ENCODE data around the gene SPDYE1. TPM values are rescaled to one million over a fixed set of nuclear protein-coding genes. Genes with fewer than 3 reads are reported as not detected.

SPDYE1 gene
- total and polyA plus RNA-seq, 2 of the 13 experiments (the other 11 are each of a cell fraction or from before 2014, with no cell fraction given) = not detected

DNA sequence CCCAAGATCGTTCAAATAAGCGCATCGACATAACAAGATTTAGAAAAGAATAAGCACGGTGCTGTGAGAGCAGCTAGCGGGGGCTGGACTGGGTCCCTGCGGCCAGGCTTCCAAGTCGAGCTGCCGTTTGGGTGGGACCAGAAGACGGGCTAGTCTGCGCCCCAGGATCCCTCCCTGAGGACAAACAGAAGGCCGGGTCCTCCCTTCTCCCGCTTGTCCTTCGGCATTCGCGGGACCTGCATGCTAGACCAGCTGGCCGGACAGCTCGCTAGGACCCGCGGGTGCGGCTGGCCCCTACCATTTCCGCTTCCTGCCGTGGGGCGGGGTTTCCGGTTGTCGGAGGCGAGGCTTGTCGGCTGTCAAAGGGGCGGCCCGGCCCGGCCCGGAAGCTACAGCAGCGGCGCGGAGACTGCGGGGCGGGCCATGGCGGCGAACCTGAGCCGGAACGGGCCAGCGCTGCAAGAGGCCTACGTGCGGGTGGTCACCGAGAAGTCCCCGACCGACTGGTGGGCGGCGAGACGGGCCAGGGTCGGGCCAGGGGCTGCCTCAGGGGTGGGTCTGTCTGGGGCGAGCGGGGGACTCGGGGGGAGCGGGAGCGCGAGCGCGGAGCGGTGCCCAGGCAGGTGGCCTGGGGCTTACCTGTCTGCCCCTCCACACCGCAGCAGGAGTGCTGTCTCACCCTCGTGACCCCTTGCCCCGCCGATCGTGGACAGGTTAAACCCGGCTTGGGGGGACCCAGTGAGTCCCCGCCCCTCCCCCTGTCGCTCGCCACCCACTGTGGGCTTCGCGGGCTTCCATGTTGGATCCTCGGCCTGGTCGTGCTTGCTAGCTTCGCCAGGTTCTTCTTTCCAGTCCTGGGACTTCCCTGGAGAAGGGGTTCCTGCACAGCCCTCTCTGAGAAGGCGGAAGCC lies 46.9 kb downstream of the SPDYE1 start, which contains the start of gene DBNL (continued):
- TF ChIP-seq IRF9 (CRISPR knock-in tag; IDR thresholded peaks at IDR 0.05; ENCODE audit: borderline replicate concordance) (no peak; the same call in none of the 2 replicates), ZNF572 (CRISPR knock-in tag; IDR thresholded peaks at IDR 0.05) (peak; percentile 63; the same call in 1 of the 2 replicates), TBL1XR1 (IDR thresholded peaks at IDR 0.05; ENCODE audit: borderline replicate concordance, low read length, partially characterized antibody) (no peak), ZNF496 (CRISPR knock-in tag; IDR thresholded peaks at IDR 0.05; ENCODE audit: insufficient replicate concordance) (no peak), ZNF619 (CRISPR knock-in tag; IDR thresholded peaks at IDR 0.05) (no peak), ZNF770 (CRISPR knock-in tag; IDR thresholded peaks at IDR 0.05) (0 out of 2 replicates have a peak, but pooled peaks have one; percentile 15), POGK (CRISPR knock-in tag; conservative IDR thresholded peaks at IDR 0.05) (peak; percentile 63; the same call in 1 of the 2 replicates), YEATS2 (CRISPR knock-in tag; IDR thresholded peaks at IDR 0.05; ENCODE audit: borderline replicate concordance) (peak; percentile 89; the same call in 1 of the 2 replicates), CHD4 (IDR thresholded peaks at IDR 0.05; ENCODE audit: borderline replicate concordance, low read length) (no peak), RARG (CRISPR knock-in tag; IDR thresholded peaks at IDR 0.05; ENCODE audit: low read depth) (no peak), ZNF558 (CRISPR knock-in tag; IDR thresholded peaks at IDR 0.05; ENCODE audit: borderline replicate concordance) (peak; percentile 70; the same call in 1 of the 2 replicates), BHLHE40 (IDR thresholded peaks at IDR 0.05; ENCODE audit: low read length) (no peak), SMAD3 (CRISPR knock-in tag; IDR thresholded peaks at IDR 0.05) (peak; percentile 64; the same call in 1 of the 2 replicates), ZNF660 (CRISPR knock-in tag; IDR thresholded peaks at IDR 0.05; ENCODE audit: borderline replicate concordance, low read depth) (no peak)
- TF ChIP-seq, protein P1, sequence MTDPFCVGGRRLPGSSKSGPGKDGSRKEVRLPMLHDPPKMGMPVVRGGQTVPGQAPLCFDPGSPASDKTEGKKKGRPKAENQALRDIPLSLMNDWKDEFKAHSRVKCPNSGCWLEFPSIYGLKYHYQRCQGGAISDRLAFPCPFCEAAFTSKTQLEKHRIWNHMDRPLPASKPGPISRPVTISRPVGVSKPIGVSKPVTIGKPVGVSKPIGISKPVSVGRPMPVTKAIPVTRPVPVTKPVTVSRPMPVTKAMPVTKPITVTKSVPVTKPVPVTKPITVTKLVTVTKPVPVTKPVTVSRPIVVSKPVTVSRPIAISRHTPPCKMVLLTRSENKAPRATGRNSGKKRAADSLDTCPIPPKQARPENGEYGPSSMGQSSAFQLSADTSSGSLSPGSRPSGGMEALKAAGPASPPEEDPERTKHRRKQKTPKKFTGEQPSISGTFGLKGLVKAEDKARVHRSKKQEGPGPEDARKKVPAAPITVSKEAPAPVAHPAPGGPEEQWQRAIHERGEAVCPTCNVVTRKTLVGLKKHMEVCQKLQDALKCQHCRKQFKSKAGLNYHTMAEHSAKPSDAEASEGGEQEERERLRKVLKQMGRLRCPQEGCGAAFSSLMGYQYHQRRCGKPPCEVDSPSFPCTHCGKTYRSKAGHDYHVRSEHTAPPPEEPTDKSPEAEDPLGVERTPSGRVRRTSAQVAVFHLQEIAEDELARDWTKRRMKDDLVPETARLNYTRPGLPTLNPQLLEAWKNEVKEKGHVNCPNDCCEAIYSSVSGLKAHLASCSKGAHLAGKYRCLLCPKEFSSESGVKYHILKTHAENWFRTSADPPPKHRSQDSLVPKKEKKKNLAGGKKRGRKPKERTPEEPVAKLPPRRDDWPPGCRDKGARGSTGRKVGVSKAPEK (CRISPR knock-in tag; IDR thresholded peaks at IDR 0.05; ENCODE audit: borderline replicate concordance) = no peak
- TF ChIP-seq, protein P2, sequence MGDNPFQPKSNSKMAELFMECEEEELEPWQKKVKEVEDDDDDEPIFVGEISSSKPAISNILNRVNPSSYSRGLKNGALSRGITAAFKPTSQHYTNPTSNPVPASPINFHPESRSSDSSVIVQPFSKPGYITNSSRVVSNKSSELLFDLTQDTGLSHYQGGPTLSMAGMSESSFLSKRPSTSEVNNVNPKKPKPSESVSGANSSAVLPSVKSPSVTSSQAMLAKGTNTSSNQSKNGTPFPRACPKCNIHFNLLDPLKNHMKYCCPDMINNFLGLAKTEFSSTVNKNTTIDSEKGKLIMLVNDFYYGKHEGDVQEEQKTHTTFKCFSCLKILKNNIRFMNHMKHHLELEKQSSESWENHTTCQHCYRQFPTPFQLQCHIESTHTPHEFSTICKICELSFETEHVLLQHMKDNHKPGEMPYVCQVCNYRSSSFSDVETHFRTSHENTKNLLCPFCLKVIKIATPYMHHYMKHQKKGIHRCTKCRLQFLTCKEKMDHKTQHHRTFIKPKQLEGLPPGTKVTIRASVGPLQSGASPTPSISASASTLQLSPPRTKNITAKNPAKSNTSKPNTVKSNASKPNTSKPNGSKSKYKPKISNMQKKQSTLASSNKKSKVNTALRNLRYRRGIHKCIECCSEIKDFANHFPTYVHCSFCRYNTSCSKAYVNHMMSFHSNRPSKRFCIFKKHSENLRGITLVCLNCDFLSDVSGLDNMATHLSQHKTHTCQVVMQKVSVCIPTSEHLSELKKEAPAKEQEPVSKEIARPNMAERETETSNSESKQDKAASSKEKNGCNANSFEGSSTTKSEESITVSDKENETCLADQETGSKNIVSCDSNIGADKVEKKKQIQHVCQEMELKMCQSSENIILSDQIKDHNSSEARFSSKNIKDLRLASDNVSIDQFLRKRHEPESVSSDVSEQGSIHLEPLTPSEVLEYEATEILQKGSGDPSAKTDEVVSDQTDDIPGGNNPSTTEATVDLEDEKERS (CRISPR knock-in tag; IDR thresholded peaks at IDR 0.05) = no peak
